ENCODE results near the gene CRACR2B. TPM values are rescaled to one million over a fixed set of nuclear protein-coding genes. Genes with fewer than 3 reads are reported as not detected.

The CRACR2B gene
- total and polyA plus RNA-seq, 2 donors (not counting 1 experiment from before 2014, with no cell fraction given), result 9.7 to 67.7 TPM

- H3K4me3 Mint-ChIP-seq, result peak overlapping the region; percentile 77
- intact Hi-C loops (cut with micrococcal nuclease), result no loop called here
- H3K9me3 Mint-ChIP-seq (ENCODE audit: insufficient read depth), result no peaks in the 10 kb centered on the region
- no peak for TF ChIP-seq CTCF (IDR thresholded peaks at IDR 0.05)
- H3K36me3 ChIP-seq (replicated peaks in 1 of 2; ENCODE audit: control extremely low read depth in 1 of 2, control insufficient read depth in 1 of 2, extremely low read depth in 1 of 2, insufficient read depth in 2 of 2, low read length in 1 of 2), result peaks cover 0 to 21% of the 10 kb centered on the region in 2 experiments
- CTCF ChIA-PET, result no interaction called here
- DNase-seq, result no peak
- H3K4me2 ChIP-seq (replicated peaks; ENCODE audit: low read depth, low read length, poor library complexity, severe bottlenecking), result peak overlapping the region; percentile 99
- H3K9ac ChIP-seq (ENCODE audit: low read length), result no peak overlapping the region
- H2AFZ ChIP-seq (ENCODE audit: insufficient read depth, low read depth, low read length, poor library complexity, severe bottlenecking), result no peak overlapping the region
- peaks cover 7% of the 10 kb centered on the region for H3K79me2 ChIP-seq (ENCODE audit: control insufficient read depth, insufficient read depth, low read length)
- H3K27me3 Mint-ChIP-seq, result peaks cover 7% of the 10 kb centered on the region
- POLR2A ChIA-PET, result no interaction called here
- H3K27ac ChIP-seq (ENCODE audit: low read length in 2 of 2), result no peak overlapping the region
- peak overlapping the region; percentile 15 for H3K27ac Mint-ChIP-seq
- no peak for ATAC-seq (ENCODE audit: low read depth)
- 90% methylated on average over 4 of the region's 9 CpGs for WGBS (ENCODE audit: insufficient coverage)
- H4K20me1 ChIP-seq (ENCODE audit: control insufficient read depth, insufficient read depth, low read length, poor library complexity, severe bottlenecking), result peaks cover 79% of the 10 kb centered on the region
- H3K4me1 ChIP-seq (ENCODE audit: control insufficient read depth in 2 of 2, insufficient read depth in 2 of 2, low read length in 2 of 2), result peaks cover 49 to 52% of the 10 kb centered on the region in 2 donors
- no peak overlapping the region for H3K4me3 ChIP-seq (ENCODE audit: control extremely low read depth in 1 of 5, extremely low read depth in 1 of 5, insufficient read depth in 1 of 5, low read depth in 2 of 5, low read length in 4 of 5)
- peaks cover 46% of the 10 kb centered on the region for H3K4me1 Mint-ChIP-seq
- peaks cover 0 to 38% (median 15%) of the 10 kb centered on the region in 4 experiments for H3K27me3 ChIP-seq (replicated peaks in 1 of 4; ENCODE audit: control extremely low read depth in 1 of 4, control insufficient read depth in 3 of 4, insufficient read depth in 4 of 4, low read length in 3 of 4)
- peaks cover 0 to 15% (median 0%) of the 10 kb centered on the region in 3 donors for H3K9me3 ChIP-seq (ENCODE audit: control extremely low read depth in 1 of 3, control insufficient read depth in 2 of 3, insufficient read depth in 1 of 3, low read length in 2 of 3)
Observed at GRCh38 chr11:826227-826621, 1.5 kb upstream of the CRACR2B start.

DNA sequence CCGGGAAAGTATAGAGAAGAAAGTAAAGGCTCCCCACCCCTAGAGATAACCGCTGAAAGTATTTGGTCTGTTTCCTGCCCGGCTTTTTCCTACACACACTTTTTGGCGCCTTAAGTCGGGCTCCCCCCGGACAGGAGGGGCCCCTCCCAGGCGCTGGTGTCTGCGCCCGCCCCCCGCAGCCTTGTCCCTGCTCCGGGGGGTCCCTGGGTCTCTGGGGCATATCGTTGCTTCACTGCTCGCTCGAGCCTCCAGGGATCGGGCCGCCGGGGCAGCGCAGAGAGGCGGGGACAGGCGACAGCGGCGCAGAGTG is 928 bp upstream of the CRACR2B start:
- CTCF ChIA-PET, result no interaction called here
- TF ChIP-seq EZH2 (IDR thresholded peaks at IDR 0.05; ENCODE audit: borderline replicate concordance, insufficient read depth, low read depth, low read length, poor library complexity, severe bottlenecking) (no peak), CTCF (IDR thresholded peaks at IDR 0.05) (no peak)
- Mint-ChIP-seq H3K27me3 (peaks cover 7% of the 10 kb centered on the region), H3K27ac (no peak overlapping the region), H3K9me3 (ENCODE audit: insufficient read depth) (no peaks in the 10 kb centered on the region), H3K4me1 (peaks cover 46% of the 10 kb centered on the region), H3K4me3 (peak overlapping the region; percentile 77)
- intact Hi-C loops (cut with micrococcal nuclease), result no loop called here
- Histone ChIP-seq H3K27me3 (replicated peaks in 1 of 4; ENCODE audit: control extremely low read depth in 1 of 4, control insufficient read depth in 3 of 4, insufficient read depth in 4 of 4, low read length in 3 of 4) (peaks cover 0 to 44% (median 17%) of the 10 kb centered on the region in 4 experiments), H3K4me2 (replicated peaks; ENCODE audit: low read depth, low read length, poor library complexity, severe bottlenecking) (peak overlapping the region; percentile 99), H3K27ac (ENCODE audit: low read length in 2 of 2) (peak overlapping the region in 1 of 2 donors; percentile 15), H3K36me3 (replicated peaks in 1 of 2; ENCODE audit: control extremely low read depth in 1 of 2, control insufficient read depth in 1 of 2, extremely low read depth in 1 of 2, insufficient read depth in 2 of 2, low read length in 1 of 2) (peaks cover 0 to 15% of the 10 kb centered on the region in 2 experiments), H3K4me3 (ENCODE audit: control extremely low read depth in 1 of 5, extremely low read depth in 1 of 5, insufficient read depth in 1 of 5, low read depth in 2 of 5, low read length in 4 of 5) (peak overlapping the region in 4 of 5 experiments; percentile 39 to 61 (median 52)), H2AFZ (ENCODE audit: insufficient read depth, low read depth, low read length, poor library complexity, severe bottlenecking) (peak overlapping the region; percentile 71), H3K9me3 (ENCODE audit: control extremely low read depth in 1 of 3, control insufficient read depth in 2 of 3, insufficient read depth in 1 of 3, low read length in 2 of 3) (peaks cover 0 to 15% (median 0%) of the 10 kb centered on the region in 3 donors), H3K4me1 (ENCODE audit: control insufficient read depth in 2 of 2, insufficient read depth in 2 of 2, low read length in 2 of 2) (peaks cover 53 to 55% of the 10 kb centered on the region in 2 donors), H3K9ac (ENCODE audit: low read length) (peak overlapping the region; percentile 66), H3K79me2 (ENCODE audit: control insufficient read depth, insufficient read depth, low read length) (peaks cover 1% of the 10 kb centered on the region), H4K20me1 (ENCODE audit: control insufficient read depth, insufficient read depth, low read length, poor library complexity, severe bottlenecking) (peaks cover 79% of the 10 kb centered on the region)
- ATAC-seq (ENCODE audit: low read depth) (peak; percentile 5), DNase-seq (no peak)
- POLR2A ChIA-PET, result interaction anchor here (6.4 kb wide), 1 partner anchor 7 kb away, joined by 57 read pairs; the partner anchor contains the start of gene PNPLA2
- WGBS (ENCODE audit: insufficient coverage), result under 1% methylated on average over 20 of the region's 22 CpGs
